Measurements from ENCODE around the gene SH3BP5. TPM values are rescaled to one million over a fixed set of nuclear protein-coding genes. Genes with fewer than 3 reads are reported as not detected.
"Not testable (repeated sequence)": the region's sequence is repeated elsewhere in the genome, so short reads cannot be mapped to it uniquely, and the experiment has no call there.

SH3BP5 gene
- total and polyA plus RNA-seq, 9 donors = 80.4 to 205 (median 142) TPM

DNA sequence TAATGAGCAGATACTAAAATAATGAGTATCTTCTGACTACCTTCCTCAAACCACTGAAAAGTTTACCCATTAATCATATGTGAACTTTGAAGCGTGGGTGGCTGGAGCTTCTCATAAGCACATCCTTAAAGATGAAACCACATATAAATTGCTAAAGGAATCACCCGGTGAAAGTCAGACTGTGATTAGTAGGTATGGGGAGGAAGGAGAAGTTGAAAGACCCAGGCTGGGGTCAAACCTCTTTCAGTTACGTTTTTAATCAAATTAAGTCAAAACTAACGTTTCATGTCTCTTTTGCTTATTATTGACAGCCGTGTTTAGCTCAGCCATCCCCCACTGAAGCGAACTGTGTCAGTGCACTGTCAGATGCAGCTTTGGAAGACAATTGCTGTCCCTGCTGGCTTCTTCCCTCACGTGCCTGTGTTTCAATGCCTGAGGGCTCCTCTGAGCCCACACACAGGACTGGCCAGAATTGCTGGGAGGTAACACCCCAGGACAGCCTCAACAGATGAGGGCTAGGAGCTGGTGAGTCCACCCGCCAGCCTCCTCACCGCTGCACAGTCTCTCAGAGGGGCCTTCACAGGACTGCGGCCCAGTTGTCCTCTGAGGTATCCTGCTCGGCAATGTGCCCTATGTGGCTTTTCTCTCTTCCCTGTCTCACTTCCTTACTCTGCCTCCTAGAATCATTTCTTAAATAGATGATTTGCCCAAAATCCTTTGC, 29.3 kb upstream of the SH3BP5 start:
- intact Hi-C loops (cut with DNase I) = no loop called here
- H3K4me1 ChIP-seq (ENCODE audit: insufficient read depth) = peaks cover 4% of the 10 kb centered on the region

DNA sequence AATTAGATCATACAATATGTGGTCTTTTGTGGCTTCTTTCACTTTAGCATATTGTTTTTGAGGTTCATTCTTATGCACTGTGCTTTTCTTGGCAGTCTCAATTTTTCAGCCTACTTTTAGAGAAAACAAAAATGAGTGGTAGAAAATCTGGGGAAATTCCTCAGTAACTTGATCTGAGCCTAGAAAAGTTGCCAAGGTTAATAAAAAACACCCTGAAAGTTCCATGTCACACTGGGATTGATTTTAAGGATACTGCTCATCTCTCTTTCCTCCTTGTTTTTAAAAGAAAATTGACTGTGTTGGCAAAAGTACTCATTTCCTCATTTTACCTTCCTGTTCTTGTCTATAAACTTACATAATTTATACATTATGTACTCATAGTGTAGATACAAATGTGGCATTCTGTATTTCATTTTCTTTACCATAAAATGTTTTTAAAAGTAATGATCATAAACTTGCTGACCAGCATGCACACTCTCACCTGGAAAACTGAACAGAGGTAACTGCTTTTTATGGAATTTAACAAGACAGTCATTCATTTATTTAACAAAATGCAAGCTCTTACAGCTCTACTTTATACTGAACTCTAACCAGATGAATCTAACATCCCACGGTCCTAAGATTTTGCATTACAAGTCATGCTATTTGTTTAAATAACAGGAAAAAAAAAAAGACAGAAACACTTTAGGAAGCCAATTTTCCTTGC, 28.6 kb upstream of the SH3BP5 start:
- Histone ChIP-seq H3K4me1 (ENCODE audit: insufficient read depth) (peaks cover 4% of the 10 kb centered on the region), H3K36me3 (no peaks in the 10 kb centered on the region), H3K9me3 (no peaks in the 10 kb centered on the region), H3K27ac (no peak overlapping the region), H3K27me3 (no peaks in the 10 kb centered on the region), H3K4me3 (no peak overlapping the region)
- 11 to 12% (median 11%) methylated on average over 1 of the region's 1 CpG for WGBS, 3 donors
- intact Hi-C loops (cut with DNase I) = no loop called here
- no peak for DNase-seq
- TF ChIP-seq POLR2A (IDR thresholded peaks at IDR 0.05) = no peak
- TF ChIP-seq, protein P1, sequence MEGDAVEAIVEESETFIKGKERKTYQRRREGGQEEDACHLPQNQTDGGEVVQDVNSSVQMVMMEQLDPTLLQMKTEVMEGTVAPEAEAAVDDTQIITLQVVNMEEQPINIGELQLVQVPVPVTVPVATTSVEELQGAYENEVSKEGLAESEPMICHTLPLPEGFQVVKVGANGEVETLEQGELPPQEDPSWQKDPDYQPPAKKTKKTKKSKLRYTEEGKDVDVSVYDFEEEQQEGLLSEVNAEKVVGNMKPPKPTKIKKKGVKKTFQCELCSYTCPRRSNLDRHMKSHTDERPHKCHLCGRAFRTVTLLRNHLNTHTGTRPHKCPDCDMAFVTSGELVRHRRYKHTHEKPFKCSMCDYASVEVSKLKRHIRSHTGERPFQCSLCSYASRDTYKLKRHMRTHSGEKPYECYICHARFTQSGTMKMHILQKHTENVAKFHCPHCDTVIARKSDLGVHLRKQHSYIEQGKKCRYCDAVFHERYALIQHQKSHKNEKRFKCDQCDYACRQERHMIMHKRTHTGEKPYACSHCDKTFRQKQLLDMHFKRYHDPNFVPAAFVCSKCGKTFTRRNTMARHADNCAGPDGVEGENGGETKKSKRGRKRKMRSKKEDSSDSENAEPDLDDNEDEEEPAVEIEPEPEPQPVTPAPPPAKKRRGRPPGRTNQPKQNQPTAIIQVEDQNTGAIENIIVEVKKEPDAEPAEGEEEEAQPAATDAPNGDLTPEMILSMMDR (IDR thresholded peaks at IDR 0.05) = no peak
- no peak for TF ChIP-seq EP300 (IDR thresholded peaks at IDR 0.05)

More for the DNA sequence above, 29.3 kb upstream of the SH3BP5 start:
- Histone ChIP-seq H3K27ac (peak overlapping the region in 1 of 2 donors; percentile 42), H3K36me3 (no peaks in the 10 kb centered on the region), H3K27me3 (no peaks in the 10 kb centered on the region), H3K4me3 (no peak overlapping the region), H3K9me3 (no peaks in the 10 kb centered on the region)
- DNase-seq = no peak
- no peak for TF ChIP-seq EP300 (IDR thresholded peaks at IDR 0.05)
- TF ChIP-seq, protein P1 (IDR thresholded peaks at IDR 0.05) = no peak
- no peak for TF ChIP-seq POLR2A (IDR thresholded peaks at IDR 0.05)
- WGBS, 3 donors = 46 to 63% (median 53%) methylated on average over 11 of the region's 11 CpGs

DNA sequence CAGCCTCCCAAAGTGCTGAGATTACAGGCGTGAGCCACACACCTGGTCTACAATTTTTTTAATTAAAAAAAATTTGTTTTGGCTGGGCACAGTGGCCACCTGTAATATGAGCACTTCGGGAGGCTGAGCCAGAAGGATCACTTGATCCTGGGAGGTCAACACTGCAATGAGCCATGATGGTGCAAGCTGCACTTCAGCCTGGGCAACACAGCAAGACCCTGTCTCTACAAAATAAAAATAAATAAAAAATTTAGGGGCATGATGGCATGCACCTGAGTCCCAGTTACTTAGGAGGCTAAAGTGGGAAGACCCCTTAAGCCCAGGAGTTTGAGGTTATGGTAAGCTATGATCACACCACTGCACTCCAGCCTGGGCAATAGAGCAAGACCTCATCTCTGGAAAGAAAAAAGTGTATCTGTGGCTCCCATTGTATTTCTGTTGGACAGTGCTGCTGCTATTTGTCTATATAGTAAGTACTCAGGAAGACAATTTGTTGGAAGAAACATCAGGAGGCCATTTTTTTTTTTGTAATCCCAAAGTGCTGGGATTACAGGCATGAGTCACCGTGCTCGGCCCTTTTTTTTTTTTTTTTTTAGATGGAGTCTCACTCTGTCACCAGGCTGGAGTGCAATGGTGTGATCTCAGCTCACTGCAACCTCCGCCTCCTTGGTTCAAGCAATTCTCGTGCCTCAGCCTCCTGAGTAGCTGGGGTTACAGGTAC, 27.5 kb upstream of the SH3BP5 start:
- TF ChIP-seq POLR2A (IDR thresholded peaks at IDR 0.05) = no peak
- TF ChIP-seq, protein P1 (IDR thresholded peaks at IDR 0.05) = no peak
- no peak for TF ChIP-seq EP300 (IDR thresholded peaks at IDR 0.05)
- intact Hi-C loops (cut with DNase I) = no loop called here
- 82 to 88% (median 84%) methylated on average over 6 of the region's 6 CpGs for whole genome bisulfite sequencing, 3 donors

DNA sequence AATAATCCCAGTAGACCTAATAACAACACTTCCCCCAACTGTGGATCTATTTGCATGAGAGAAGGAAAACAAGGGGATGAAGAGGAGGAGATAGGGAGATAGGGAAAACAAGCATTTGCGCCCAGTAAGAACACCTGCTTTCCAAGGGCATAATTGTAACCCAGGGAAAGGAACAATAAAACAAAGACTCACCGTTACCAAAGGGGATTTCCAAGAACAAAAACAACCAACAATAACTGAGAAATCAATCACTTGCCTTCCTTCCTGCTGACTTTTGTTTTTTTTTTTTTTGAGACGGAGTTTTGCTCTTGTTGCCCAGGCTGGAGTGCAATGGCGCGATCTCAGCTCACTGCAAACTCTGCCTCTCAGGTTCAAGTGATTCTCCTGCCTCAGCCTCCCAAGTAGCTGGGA, 24.3 kb upstream of the SH3BP5 start:
- H3K9me3 ChIP-seq; H3K27ac ChIP-seq; H3K4me3 ChIP-seq; intact Hi-C loops (cut with DNase I); H3K27me3 ChIP-seq; DNase-seq; H3K4me1 ChIP-seq (ENCODE audit: insufficient read depth); H3K36me3 ChIP-seq: not testable (repeated sequence)
- WGBS, 3 donors = 58 to 71% (median 69%) methylated on average over 5 of the region's 5 CpGs

More for the DNA sequence above, 27.5 kb upstream of the SH3BP5 start:
- no peak for DNase-seq
- no peaks in the 10 kb centered on the region for H3K36me3 ChIP-seq
- no peak overlapping the region for H3K27ac ChIP-seq
- no peak overlapping the region for H3K4me3 ChIP-seq
- no peaks in the 10 kb centered on the region for H3K9me3 ChIP-seq
- peaks cover 4% of the 10 kb centered on the region for H3K4me1 ChIP-seq (ENCODE audit: insufficient read depth)
- H3K27me3 ChIP-seq = no peaks in the 10 kb centered on the region
